HuH-7.5 (cell line): ENCODE measurements around the gene LHFPL6.

Experiments used
- DNase-seq: peaks from one replicate; pipeline ENCODE4 v3.0.0; 2011; ENCODE audit warnings: low spot score

LHFPL6 gene

GRCh38 chr13:39554371-39554770 lies 48.6 kb downstream of the LHFPL6 start:
- no peak for DNase-seq

GRCh38 chr13:39552246-39552645 lies 50.7 kb downstream of the LHFPL6 start:
- DNase-seq, result no peak

DNA sequence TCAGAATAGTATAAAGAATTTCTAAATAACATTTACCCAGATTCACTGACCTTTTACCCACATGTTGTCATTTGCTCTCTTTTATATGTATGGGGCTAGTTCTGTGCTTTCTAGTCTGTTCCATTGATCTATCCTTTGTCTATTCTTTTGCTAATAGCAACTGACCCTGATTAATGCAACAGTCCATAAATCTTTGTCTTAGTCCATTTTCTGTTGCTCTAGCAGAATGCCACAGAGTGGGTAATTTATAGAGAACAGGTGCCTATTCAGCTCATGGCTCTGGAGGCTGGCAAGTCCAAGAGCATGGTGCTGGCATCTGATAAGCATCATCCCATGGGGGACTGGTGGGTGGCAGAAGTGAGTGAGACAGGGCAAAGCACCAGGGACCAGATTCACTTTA lies 52.1 kb downstream of the LHFPL6 start:
- no peak for DNase-seq

DNA sequence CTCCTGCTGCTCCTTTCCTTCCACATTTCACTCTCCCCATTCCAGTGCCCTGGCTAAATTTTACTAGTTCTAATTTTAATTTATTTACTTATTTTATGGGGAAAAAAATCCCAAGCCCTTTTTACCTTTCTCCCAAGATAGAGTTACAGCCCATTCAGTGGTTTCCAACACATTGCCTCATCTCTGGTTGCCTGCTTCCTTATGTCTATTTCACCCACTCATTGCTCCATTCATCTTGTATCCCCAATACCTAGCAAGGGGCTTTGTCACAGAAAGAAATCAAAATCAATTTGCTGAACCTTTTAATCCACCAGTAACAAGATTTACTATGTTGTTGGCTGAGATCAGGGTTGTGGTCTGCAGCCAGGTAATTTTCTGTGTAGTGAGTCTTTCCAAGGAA lies 55.9 kb downstream of the LHFPL6 start:
- DNase-seq, result no peak

DNA sequence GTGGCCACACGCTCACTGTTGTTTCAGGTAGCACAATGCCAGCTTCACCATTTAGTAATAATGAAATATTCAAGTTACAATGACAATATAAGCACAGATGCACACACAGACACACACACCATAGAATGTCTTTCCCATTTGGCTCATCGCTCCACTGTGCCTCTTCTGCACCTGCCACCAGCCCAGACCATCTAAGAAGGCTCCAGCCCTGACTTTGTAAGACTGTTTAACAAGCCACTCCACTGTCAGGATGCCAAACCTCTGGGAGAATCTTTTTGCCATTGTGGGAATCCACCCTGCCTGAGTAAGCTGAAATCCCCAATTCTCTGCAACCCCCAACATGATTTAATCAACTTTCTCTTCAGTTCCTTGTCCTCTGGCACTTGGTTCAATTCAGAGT lies 60.6 kb downstream of the LHFPL6 start:
- no peak for DNase-seq

GRCh38 chr13:39540929-39541605 lies 61.9 kb downstream of the LHFPL6 start:
- DNase-seq, result no peak

DNA sequence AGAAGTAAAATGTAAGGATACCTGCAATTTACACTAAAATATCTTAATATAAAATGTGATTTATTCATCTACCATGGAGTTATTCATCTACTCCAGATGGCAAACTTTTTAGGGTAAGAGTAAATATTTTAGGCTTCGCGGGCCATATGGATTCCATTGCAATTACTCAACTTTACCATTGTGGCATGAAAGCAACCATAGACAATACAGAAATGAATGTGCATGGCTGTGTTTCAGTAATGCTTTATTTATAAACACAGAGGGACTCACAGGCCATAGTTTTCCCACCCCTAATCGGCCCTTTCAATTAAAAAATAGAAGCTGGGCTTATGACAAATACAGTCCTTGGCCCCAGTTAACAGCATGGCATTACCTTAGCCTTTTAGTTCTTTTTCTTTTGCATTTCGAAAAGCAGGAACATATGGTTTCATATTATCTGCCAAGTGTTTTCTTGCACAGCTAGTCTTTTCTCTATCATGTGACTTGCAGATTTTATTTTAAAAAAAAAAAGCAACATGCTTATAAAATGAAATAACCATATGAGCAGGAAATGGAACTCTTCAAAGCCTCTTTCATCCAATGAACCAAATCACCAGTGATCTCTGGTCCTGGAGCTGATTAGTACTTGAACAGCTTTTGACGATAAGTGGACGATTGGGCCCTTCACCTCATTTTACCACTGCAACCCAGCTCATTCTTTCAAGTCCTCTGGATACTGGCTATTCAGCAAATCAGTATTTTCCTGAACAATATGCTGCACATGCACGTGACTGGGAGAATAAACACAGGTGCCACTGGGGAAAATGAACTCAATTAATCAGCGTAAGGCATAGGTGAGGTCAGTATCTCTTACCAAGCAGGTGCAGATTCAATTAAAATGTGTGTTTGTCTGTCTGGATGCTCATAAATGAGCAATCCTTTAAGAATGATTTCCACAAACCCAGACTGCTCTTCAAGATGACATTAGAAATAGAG lies 63.9 kb downstream of the LHFPL6 start:
- no peak for DNase-seq

GRCh38 chr13:39536906-39537305 lies 66.1 kb downstream of the LHFPL6 start:
- DNase-seq, result no peak

- no peak for DNase-seq
Observed at GRCh38 chr13:39536274-39536673, 66.7 kb downstream of the LHFPL6 start.

- DNase-seq, result no peak
Observed at GRCh38 chr13:39533651-39534150, 69.3 kb downstream of the LHFPL6 start.

GRCh38 chr13:39531646-39532045 lies 71.3 kb downstream of the LHFPL6 start:
- no peak for DNase-seq

DNA sequence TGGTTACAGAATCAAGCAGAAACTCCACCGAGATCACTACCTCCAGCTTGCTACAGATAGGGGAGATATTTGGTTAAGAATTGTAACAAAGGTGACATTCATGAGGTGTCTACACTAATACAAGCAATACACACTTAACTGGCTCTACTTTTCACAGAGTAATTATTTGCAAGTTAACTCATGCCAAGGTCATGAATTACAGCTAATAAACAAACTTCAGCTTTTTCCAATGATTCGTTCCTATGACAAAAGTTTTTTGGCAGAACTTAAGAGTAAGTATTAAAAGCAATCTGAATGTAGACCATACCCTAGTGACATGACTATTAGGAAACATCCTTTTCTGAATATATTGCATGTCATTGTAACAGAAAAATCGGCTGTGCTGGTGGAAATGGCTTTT lies 72.1 kb downstream of the LHFPL6 start:
- DNase-seq, result no peak

DNA sequence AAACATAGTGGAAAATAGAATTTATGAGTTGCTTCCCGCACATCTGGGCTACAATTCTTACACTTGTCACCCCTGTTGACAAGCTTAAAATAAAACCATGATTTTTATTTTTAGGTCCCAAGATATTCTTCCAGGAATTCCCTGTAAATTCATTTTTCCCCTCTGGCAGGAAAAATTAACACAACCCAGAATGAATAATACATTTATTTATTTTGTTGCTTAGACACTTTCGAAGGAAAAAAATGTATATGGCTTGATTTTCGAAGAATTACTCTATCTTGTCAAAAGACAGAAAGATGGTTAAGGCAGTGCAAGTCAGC lies 74.4 kb downstream of the LHFPL6 start:
- DNase-seq, result no peak

GRCh38 chr13:39527961-39528660 lies 74.9 kb downstream of the LHFPL6 start:
- DNase-seq, result no peak

- no peak for DNase-seq
Observed at GRCh38 chr13:39527301-39527700, 75.7 kb downstream of the LHFPL6 start.

- DNase-seq, result no peak
Observed at GRCh38 chr13:39526499-39526898, 76.5 kb downstream of the LHFPL6 start.

- no peak for DNase-seq
Observed at GRCh38 chr13:39525506-39525905, 77.5 kb downstream of the LHFPL6 start.

- no peak for DNase-seq
Observed at GRCh38 chr13:39524795-39525194, 78.2 kb downstream of the LHFPL6 start.

DNA sequence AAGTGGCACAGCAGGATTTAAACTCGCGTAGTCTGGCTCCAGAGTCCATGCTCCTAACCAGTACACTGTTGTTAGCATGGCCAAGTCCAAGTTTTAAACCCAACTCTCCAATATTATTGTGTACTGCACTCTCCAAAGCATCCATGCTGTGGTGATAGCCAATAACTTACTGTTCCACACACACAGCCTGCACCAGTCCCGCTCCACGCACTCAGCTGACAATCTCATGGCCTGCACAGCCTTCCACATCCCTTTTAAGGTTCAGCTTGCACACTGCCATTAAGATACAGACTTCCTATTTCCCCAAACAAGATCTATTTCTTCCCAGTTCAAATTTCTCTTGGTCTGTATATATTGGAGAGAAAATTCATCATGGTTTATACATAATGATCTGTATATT lies 80.7 kb downstream of the LHFPL6 start:
- DNase-seq, result no peak

DNA sequence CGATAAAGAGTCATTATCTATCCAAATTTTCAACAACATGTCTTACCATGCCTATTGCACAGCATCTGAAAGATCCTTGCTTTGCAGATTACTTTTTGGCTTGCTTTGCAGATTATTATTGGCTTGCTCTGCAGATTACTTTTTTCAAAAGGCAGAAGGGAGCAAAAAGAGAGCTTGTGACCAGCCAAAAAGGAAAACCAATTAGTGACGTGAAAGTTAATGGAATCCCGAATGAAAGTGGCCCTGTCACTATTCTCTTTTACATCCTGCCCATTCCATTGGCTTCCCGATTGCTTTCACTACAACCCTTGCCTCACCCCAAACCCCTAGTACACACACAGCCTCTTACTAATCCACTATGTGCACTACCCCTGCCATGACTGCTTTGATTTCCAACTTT lies 81.3 kb downstream of the LHFPL6 start:
- DNase-seq, result no peak

DNA sequence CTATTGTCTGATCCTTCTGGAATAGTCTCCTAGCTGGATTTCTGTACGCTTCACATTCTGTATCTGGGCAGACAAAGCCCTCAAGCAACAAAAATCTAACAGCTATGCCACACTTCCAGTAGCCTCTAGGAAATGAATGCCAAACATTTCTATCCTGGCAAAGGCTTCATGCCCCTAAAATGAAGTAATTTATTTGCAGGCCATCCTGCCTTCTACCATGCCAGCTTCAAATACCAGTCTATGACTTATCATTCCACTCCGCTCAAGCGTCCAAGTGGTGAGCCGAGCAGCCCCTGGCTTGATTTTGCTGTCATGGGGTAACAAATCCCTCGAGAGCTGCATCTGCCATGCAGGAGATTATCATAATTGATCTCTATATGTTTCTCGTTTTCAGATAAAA lies 86.9 kb downstream of the LHFPL6 start:
- DNase-seq, result no peak

GRCh38 chr13:39515224-39515714 lies 87.7 kb downstream of the LHFPL6 start:
- DNase-seq, result no peak

- no peak for DNase-seq
Observed at GRCh38 chr13:39512687-39513086, 90.3 kb downstream of the LHFPL6 start.
